HCT116 (cell line): ENCODE results near the gene IGF2R.

Source experiments
- CEBPB ChIP-seq: IDR thresholded peaks from 2 replicates; pipeline ENCODE4 v1.6.1; 2012; ENCODE audit warnings: low read depth
- CTCF ChIP-seq, 3 experiments: fragments of 200-600 bp in 1 of 3; sonication (generic) in 1 of 3; IDR thresholded peaks in 2 of 3; conservative IDR thresholded peaks in 1 of 3; 2 replicates each; pipeline ENCODE4 v1.5.1; 2012 to 2017; ENCODE audit warnings: low read depth in 2 of 3, low read length in 2 of 3, antibody characterized with exemption in 1 of 3, borderline replicate concordance in 1 of 3, control low read depth in 1 of 3, mild to moderate bottlenecking in 1 of 3, mixed read lengths in 1 of 3, mixed run types in 1 of 3, moderate library complexity in 1 of 3; ENCODE audit not compliant: insufficient read depth in 1 of 3
- EGR1 ChIP-seq: IDR thresholded peaks from 2 replicates; pipeline ENCODE4 v1.6.1; 2012; ENCODE audit warnings: low read depth
- EZH2 ChIP-seq: fragments of 200-600 bp; sonication (generic); IDR thresholded peaks from 2 replicates; pipeline ENCODE4 v1.6.1; 2017; ENCODE audit warnings: antibody characterized with exemption, mixed run types
- MAX ChIP-seq: IDR thresholded peaks from 2 replicates; pipeline ENCODE4 v1.6.1; 2012
- SIN3A ChIP-seq: IDR thresholded peaks from 2 replicates; pipeline ENCODE4 v1.6.1; 2012; ENCODE audit warnings: low read depth

- TF ChIP-seq CTCF (IDR thresholded peaks at IDR 0.05 in 2 of 3, conservative IDR thresholded peaks at IDR 0.05 in 1 of 3; ENCODE audit: borderline replicate concordance in 1 of 3, insufficient read depth in 1 of 3, low read depth in 2 of 3, low read length in 2 of 3): no peak
- TF ChIP-seq EZH2: no peak
- no peak for TF ChIP-seq SIN3A
- no peak for TF ChIP-seq MAX
- no peak for TF ChIP-seq CEBPB
- TF ChIP-seq EGR1: no peak
These were observed 88.2 kb downstream of the IGF2R start for GRCh38 chr6:160057080-160057479.
